ENCODE results near the gene PICALM. TPM values are rescaled to one million over a fixed set of nuclear protein-coding genes. Genes with fewer than 3 reads are reported as not detected.

The PICALM gene
- total RNA-seq, 1 donor = 318 TPM

- no peak for TF ChIP-seq CTCF (IDR thresholded peaks at IDR 0.05; ENCODE audit: insufficient read depth, low read length)
- no peak overlapping the region for H3K4me3 ChIP-seq (ENCODE audit: low read depth, low read length)
- DNase-seq (ENCODE audit: low read depth) = no peak
Measured at GRCh38 chr11:86081455-86081854, 12.6 kb upstream of the PICALM start.

- no peak overlapping the region for H3K4me3 ChIP-seq (ENCODE audit: low read depth, low read length)
- no peak for DNase-seq (ENCODE audit: low read depth)
- no peak for TF ChIP-seq CTCF (IDR thresholded peaks at IDR 0.05; ENCODE audit: insufficient read depth, low read length)
Measured at GRCh38 chr11:86079421-86079820, 10.5 kb upstream of the PICALM start.

GRCh38 chr11:86073948-86074347, 5.1 kb upstream of the PICALM start:
- no peak for DNase-seq (ENCODE audit: low read depth)
- no peak overlapping the region for H3K4me3 ChIP-seq (ENCODE audit: low read depth, low read length)
- TF ChIP-seq CTCF (IDR thresholded peaks at IDR 0.05; ENCODE audit: insufficient read depth, low read length) = no peak

GRCh38 chr11:86072211-86072610, 3.3 kb upstream of the PICALM start:
- no peak for DNase-seq (ENCODE audit: low read depth)
- TF ChIP-seq CTCF (IDR thresholded peaks at IDR 0.05; ENCODE audit: insufficient read depth, low read length) = no peak
- no peak overlapping the region for H3K4me3 ChIP-seq (ENCODE audit: low read depth, low read length)

GRCh38 chr11:86070142-86071056, 1.5 kb upstream of the PICALM start:
- peak; percentile 52 for DNase-seq (ENCODE audit: low read depth)
- no peak for TF ChIP-seq CTCF (IDR thresholded peaks at IDR 0.05; ENCODE audit: insufficient read depth, low read length)
- no peak overlapping the region for H3K4me3 ChIP-seq (ENCODE audit: low read depth, low read length)

- no peak for TF ChIP-seq CTCF (IDR thresholded peaks at IDR 0.05; ENCODE audit: insufficient read depth, low read length)
- peak overlapping the region; percentile 59 for H3K4me3 ChIP-seq (ENCODE audit: low read depth, low read length)
- DNase-seq (ENCODE audit: low read depth) = peak; percentile 97
Measured at GRCh38 chr11:86069408-86070101, 671 bp upstream of the PICALM start.

All from fibroblast of the aortic adventitia (primary cell).